ENCODE results near the gene FAM20B. TPM values are rescaled to one million over a fixed set of nuclear protein-coding genes. Genes with fewer than 3 reads are reported as not detected.

The FAM20B gene
- total and polyA plus RNA-seq, 2 of the 8 experiments (the other 6 are each of a cell fraction or from before 2014, with no cell fraction given) = 8.3 to 36.6 TPM

- no peak for TF ChIP-seq SIX5 (IDR thresholded peaks at IDR 0.05; ENCODE audit: low read depth, low read length)
Observed at GRCh38 chr1:178997428-178997827, 28.3 kb upstream of the FAM20B start (continued).
